ENCODE measurements around the gene IPO8. TPM values are rescaled to one million over a fixed set of nuclear protein-coding genes. Genes with fewer than 3 reads are reported as not detected.
A peak's percentile ranks its signal among the peaks of the same experiment; 100 is the strongest.

Gene IPO8
- total RNA-seq, 4 donors from 2014 or later, result 17.0 to 29.2 (median 21.3) TPM

GRCh38 chr12:30585877-30586276 is 109.8 kb downstream of the IPO8 start:
- no peak for TF ChIP-seq POLR2A (IDR thresholded peaks at IDR 0.05)
- TF ChIP-seq CTCF (IDR thresholded peaks at IDR 0.05), result no peak
- 58 to 75% methylated on average over 2 of the region's 2 CpGs for WGBS, 2 donors
- intact Hi-C loops (cut with DNase I; ENCODE audit: low total_unique reads), result no loop called here
- no peak overlapping the region for H3K4me3 ChIP-seq (ENCODE audit: low read depth, poor library complexity, severe bottlenecking)
- no peak for DNase-seq (ENCODE audit: low spot score in 2 of 2)

GRCh38 chr12:30582943-30583342 is 112.7 kb downstream of the IPO8 start:
- 92 to 96% methylated on average over 1 of the region's 1 CpG for WGBS, 2 donors
- intact Hi-C loops (cut with DNase I; ENCODE audit: low total_unique reads), result no loop called here
- TF ChIP-seq POLR2A (IDR thresholded peaks at IDR 0.05) (no peak), CTCF (IDR thresholded peaks at IDR 0.05) (no peak)
- H3K4me3 ChIP-seq (ENCODE audit: low read depth, poor library complexity, severe bottlenecking), result no peak overlapping the region
- DNase-seq (ENCODE audit: low spot score in 2 of 2), result no peak

GRCh38 chr12:30580344-30580743 is 115.3 kb downstream of the IPO8 start:
- H3K4me3 ChIP-seq (ENCODE audit: low read depth, poor library complexity, severe bottlenecking), result no peak overlapping the region
- DNase-seq (ENCODE audit: low spot score in 2 of 2), result peak in 1 of 2 donors; percentile 2
- intact Hi-C loops (cut with DNase I; ENCODE audit: low total_unique reads), result no loop called here
- 36 to 38% methylated on average over 2 of the region's 2 CpGs for WGBS, 2 donors
- TF ChIP-seq CTCF (IDR thresholded peaks at IDR 0.05) (no peak), POLR2A (IDR thresholded peaks at IDR 0.05) (no peak)

Other genes with a start within 250 kb of the IPO8 start
- gene CAPRIN2, start 59.1 kb upstream of the IPO8 start, total RNA-seq, result 10 to 100 TPM; 12.1 to 29.0 (median 16.2) TPM
- 1 to 10 TPM; 1.3 to 5.4 (median 2.2) TPM for gene TSPAN11, start 230.9 kb upstream of the IPO8 start, total RNA-seq